A673 (cell line): Measurements from ENCODE around the gene RIPOR1.

ENCODE experiments used
- CTCF ChIP-seq: fragments of 300-800, 200-600 bp; sonication (generic); conservative IDR thresholded peaks from 2 replicates; pipeline ENCODE4 v1.5.1; 2017; ENCODE audit warnings: low read depth, mild to moderate bottlenecking, antibody characterized with exemption, low read length, moderate library complexity, mixed read lengths
- EZH2 ChIP-seq: fragments of 200-600 bp; sonication (generic); IDR thresholded peaks from 2 replicates; pipeline ENCODE4 v1.6.1; 2017; ENCODE audit warnings: borderline replicate concordance, low read depth, mild to moderate bottlenecking, mixed read lengths, antibody characterized with exemption, low read length; ENCODE audit not compliant: poor library complexity, severe bottlenecking

- TF ChIP-seq CTCF = no peak
- TF ChIP-seq EZH2 = no peak
These were observed 10.0 kb upstream of the RIPOR1 start for GRCh38 chr16:67518676-67519075.
